Measurements from ENCODE around the gene RAD51B.

Gene RAD51B

GRCh38 chr14:68439676-68440075 lies 620.1 kb downstream of the RAD51B start:
- DNase-seq (ENCODE audit: low spot score), result no peak

GRCh38 chr14:68440820-68441219 lies 621.2 kb downstream of the RAD51B start:
- no peak for DNase-seq (ENCODE audit: low spot score)

- DNase-seq (ENCODE audit: low spot score), result no peak
These were observed 622.0 kb downstream of the RAD51B start for GRCh38 chr14:68441542-68441941.

- no peak for DNase-seq (ENCODE audit: low spot score)
These were observed 623.5 kb downstream of the RAD51B start for GRCh38 chr14:68442828-68443629.

GRCh38 chr14:68444449-68445168 lies 625.0 kb downstream of the RAD51B start:
- peak; percentile 76 for DNase-seq (ENCODE audit: low spot score)

GRCh38 chr14:68446243-68447040 lies 626.9 kb downstream of the RAD51B start:
- DNase-seq (ENCODE audit: low spot score), result no peak

GRCh38 chr14:68447581-68448251 lies 628.1 kb downstream of the RAD51B start:
- DNase-seq (ENCODE audit: low spot score), result no peak

GRCh38 chr14:68448252-68448902 lies 628.8 kb downstream of the RAD51B start:
- no peak for DNase-seq (ENCODE audit: low spot score)

- no peak for DNase-seq (ENCODE audit: low spot score)
These were observed 630.1 kb downstream of the RAD51B start for GRCh38 chr14:68449561-68450181.

- DNase-seq (ENCODE audit: low spot score), result no peak
These were observed 631.0 kb downstream of the RAD51B start for GRCh38 chr14:68450391-68451120.

GRCh38 chr14:68451696-68452373 lies 632.3 kb downstream of the RAD51B start:
- DNase-seq (ENCODE audit: low spot score), result no peak

GRCh38 chr14:68458253-68458652 lies 638.7 kb downstream of the RAD51B start:
- no peak for DNase-seq (ENCODE audit: low spot score)

- no peak for DNase-seq (ENCODE audit: low spot score)
These were observed 639.4 kb downstream of the RAD51B start for GRCh38 chr14:68458840-68459469.

- DNase-seq (ENCODE audit: low spot score), result no peak
These were observed 640.0 kb downstream of the RAD51B start for GRCh38 chr14:68459480-68460136.

- no peak for DNase-seq (ENCODE audit: low spot score)
These were observed 641.0 kb downstream of the RAD51B start for GRCh38 chr14:68460541-68460940.

GRCh38 chr14:68461086-68461485 lies 641.5 kb downstream of the RAD51B start:
- DNase-seq (ENCODE audit: low spot score), result no peak

- no peak for DNase-seq (ENCODE audit: low spot score)
These were observed 643.1 kb downstream of the RAD51B start for GRCh38 chr14:68462683-68463082.

GRCh38 chr14:68463299-68463698 lies 643.7 kb downstream of the RAD51B start:
- DNase-seq (ENCODE audit: low spot score), result no peak
